LNCAP (cell line): ENCODE data around the gene FANCC.
A peak's percentile ranks its signal among the peaks of the same experiment; 100 is the strongest.

ENCODE experiments used
- TF ChIP-seq, protein P1 (sequence below): fragments of 450-650 bp; IDR thresholded peaks from 2 replicates; pipeline ENCODE4 v1.5.1; 2017; ENCODE audit warnings: mild to moderate bottlenecking

Gene FANCC

GRCh38 chr9:95273369-95274022 lies 44.0 kb downstream of the FANCC start:
- TF ChIP-seq, protein P1, sequence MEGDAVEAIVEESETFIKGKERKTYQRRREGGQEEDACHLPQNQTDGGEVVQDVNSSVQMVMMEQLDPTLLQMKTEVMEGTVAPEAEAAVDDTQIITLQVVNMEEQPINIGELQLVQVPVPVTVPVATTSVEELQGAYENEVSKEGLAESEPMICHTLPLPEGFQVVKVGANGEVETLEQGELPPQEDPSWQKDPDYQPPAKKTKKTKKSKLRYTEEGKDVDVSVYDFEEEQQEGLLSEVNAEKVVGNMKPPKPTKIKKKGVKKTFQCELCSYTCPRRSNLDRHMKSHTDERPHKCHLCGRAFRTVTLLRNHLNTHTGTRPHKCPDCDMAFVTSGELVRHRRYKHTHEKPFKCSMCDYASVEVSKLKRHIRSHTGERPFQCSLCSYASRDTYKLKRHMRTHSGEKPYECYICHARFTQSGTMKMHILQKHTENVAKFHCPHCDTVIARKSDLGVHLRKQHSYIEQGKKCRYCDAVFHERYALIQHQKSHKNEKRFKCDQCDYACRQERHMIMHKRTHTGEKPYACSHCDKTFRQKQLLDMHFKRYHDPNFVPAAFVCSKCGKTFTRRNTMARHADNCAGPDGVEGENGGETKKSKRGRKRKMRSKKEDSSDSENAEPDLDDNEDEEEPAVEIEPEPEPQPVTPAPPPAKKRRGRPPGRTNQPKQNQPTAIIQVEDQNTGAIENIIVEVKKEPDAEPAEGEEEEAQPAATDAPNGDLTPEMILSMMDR, result no peak

- TF ChIP-seq, protein P1, result no peak
Observed at GRCh38 chr9:95272830-95273229, 44.7 kb downstream of the FANCC start.

GRCh38 chr9:95270790-95271189 lies 46.7 kb downstream of the FANCC start:
- TF ChIP-seq, protein P1, result no peak

- TF ChIP-seq, protein P1, result peak; percentile 60
Observed at GRCh38 chr9:95268681-95269080, 48.8 kb downstream of the FANCC start.

DNA sequence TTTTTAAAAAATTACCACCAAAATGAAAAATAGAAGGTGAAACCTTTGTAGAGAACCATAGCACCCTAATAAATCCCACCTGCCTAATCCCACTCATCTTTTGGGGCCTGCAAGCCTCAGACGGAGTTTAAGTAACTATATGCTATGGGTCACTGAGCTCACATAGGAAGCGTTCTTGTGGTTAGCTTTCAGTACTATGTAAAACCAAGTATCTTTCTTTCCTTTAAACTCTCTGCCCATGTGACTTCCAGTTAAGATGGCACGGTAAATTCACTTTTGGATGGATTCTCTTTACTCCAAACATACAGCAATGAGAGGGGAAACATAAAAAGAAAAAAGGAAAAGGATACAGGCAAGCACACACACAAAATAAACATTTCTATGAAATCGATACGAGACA lies 50.9 kb downstream of the FANCC start:
- TF ChIP-seq, protein P1, result no peak

DNA sequence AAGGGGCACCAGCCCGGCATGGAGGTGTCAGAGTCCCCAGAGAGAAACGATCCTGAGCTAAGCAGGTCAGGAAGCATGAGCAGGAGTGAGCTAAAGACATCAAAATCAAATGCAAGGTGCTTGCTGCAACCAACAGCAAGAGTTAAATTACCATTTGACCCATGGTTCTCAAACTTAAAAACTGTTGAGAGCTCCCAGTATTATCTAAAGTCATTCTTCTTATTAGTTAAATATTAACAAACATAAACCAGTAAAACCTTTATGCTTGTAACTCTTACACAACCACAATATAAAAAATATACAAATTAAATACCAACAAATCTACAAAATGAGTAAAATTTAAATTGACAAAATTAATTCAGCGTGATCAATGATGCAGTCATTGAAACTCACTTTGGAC lies 51.5 kb downstream of the FANCC start:
- TF ChIP-seq, protein P1, result no peak

DNA sequence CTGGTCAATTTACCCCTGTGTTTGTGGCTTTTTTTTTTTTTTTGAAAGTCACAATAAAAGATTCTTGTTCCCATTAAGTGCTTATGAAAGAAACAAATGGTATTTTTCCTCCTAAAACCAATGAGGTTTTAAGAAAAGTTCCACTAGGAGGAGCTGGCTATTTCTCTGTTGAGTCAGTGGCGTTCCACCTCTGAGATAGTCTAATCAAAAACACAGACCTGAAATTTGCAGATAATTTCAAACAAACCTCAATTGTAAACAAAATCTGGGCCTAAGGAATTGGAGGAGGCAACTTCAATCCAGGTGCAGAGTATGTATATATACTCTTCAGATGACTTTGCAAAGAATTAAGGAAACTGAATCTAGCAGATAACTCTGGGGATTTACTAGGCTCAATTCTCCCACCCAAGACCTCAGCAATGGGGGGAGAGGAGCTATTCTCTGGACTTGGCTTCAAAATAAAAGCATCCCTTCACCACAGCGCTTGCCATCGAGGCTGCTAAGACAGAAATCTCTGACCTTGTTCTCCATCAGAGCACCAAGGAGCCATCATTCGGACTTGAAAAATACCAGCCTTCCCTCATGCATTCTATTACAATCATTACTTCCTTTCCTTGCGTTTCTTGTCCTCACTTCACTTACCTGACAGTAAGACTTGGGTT lies 52.4 kb downstream of the FANCC start:
- TF ChIP-seq, protein P1, result peak; percentile 47; the same call in 1 of the 2 replicates
